Thyroid gland (tissue), 4 donors: ENCODE results near the gene PALS1. TPM values are rescaled to one million over a fixed set of nuclear protein-coding genes. Genes with fewer than 3 reads are reported as not detected.

Source experiments
- DNase-seq, 2 donors: peaks; one replicate each; pipeline ENCODE4 v3.0.0-alpha.2; 2019
- H3K27ac ChIP-seq, 3 donors: fragments of 200-600 bp; sonication (generic); 1 replicate in 2 of 3; 2 replicates in 1 of 3; pipeline ENCODE4 v1.5.1; 2016 to 2019; ENCODE audit warnings: mild to moderate bottlenecking in 1 of 3, moderate library complexity in 1 of 3
- H3K27me3 ChIP-seq: fragments of 200-600 bp; sonication (generic); one replicate; pipeline ENCODE4 v1.5.1; 2019
- H3K36me3 ChIP-seq, 2 donors: fragments of 200-600 bp; sonication (generic); one replicate each; pipeline ENCODE4 v1.5.1; 2016 to 2019
- H3K4me1 ChIP-seq, 2 donors: fragments of 200-600 bp; sonication (generic); one replicate each; pipeline ENCODE4 v1.5.1; 2017 to 2019
- H3K4me3 ChIP-seq, 3 donors: fragments of 200-600 bp; sonication (generic); replicated peaks in 1 of 3; 1 replicate in 2 of 3; 2 replicates in 1 of 3; pipeline ENCODE4 v1.5.1; 2016; ENCODE audit warnings: mild to moderate bottlenecking in 1 of 3
- H3K9me3 ChIP-seq: fragments of 200-600 bp; sonication (generic); one replicate; pipeline ENCODE4 v1.5.1; 2017
- POLR2A ChIP-seq, 2 donors: fragments of 450-650 bp; IDR thresholded peaks; one replicate each; pipeline ENCODE4 v1.6.1; 2017; ENCODE audit warnings: antibody characterized with exemption in 2 of 2, mild to moderate bottlenecking in 2 of 2, moderate library complexity in 1 of 2
- WGBS, 2 donors: methylation state at CpG; one replicate each; pipeline ENCODE4 v1.1.5; 2017; 5-methylcytosine and 5-hydroxymethylcytosine counted together
- intact Hi-C: fragments of 100-400 bp; cut with DNase I; formaldehyde crosslinking; loops from one replicate; pipeline ENCODE4 v1.15.1; 2023
- total RNA-seq, 4 donors: library from RNA; depleted of rRNA; stranded (reverse); fragments of >200 nt; gene quantifications; one replicate each; pipeline ENCODE4 v1.2.3, GENCODE V29; 2016
- TF ChIP-seq, protein P1 (sequence below), 6 experiments: fragments of 200-600 bp in 3 of 6; fragments of 450-650 bp in 3 of 6; sonication (generic) in 3 of 6; IDR thresholded peaks; one replicate each; pipeline ENCODE4 v1.5.1; 2016 to 2019; ENCODE audit warnings: antibody characterized with exemption in 6 of 6, mild to moderate bottlenecking in 2 of 6, inconsistent platforms in 1 of 6, moderate library complexity in 1 of 6

PALS1 gene
- total RNA-seq, result 10 to 100 TPM; 62.6 to 88.4 (median 77.5) TPM

DNA sequence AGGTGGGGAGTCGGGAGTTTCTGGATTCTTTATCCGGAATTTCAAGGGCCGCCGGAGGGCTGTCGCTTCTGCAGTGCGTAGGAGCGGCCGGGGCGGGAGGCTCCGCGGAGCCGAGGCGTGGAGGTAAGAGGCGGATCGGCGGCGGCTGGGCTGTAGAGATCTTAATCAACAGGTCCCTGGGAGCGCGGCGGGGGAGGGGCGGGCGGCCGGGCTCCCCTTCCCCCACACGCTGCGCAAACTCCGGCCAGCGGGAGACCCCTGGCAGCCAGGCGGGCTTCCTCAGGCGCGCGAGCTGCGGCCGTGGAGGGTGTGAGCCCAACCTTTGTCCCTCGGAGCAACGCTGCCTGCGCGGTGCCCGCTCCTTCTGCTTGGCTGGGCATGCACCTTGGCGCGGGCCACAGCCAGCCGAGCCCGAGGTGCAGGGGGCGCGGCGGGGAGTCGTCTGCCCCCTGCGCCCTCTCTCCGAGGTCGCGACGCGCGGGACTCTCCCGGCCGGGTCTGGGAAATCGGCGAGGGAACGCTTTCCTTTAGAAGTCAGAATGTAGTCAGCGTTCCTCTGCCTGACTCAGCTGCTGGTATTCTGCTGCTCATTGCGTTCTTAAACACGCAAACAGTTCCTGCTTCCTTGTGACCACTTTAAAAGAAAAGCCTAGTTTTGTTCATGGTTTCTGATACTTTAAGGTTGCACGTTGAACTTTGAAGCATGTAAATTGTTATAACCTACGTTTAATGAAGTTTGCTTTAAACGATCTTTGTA lies at the start of gene PALS1:
Gene PALS1, plus strand, starts transcription at position 25 of the 757 bp plus-strand sequence. CDS start 37,736 bp downstream, outside the sequence.
- peaks cover 5 to 19% of the 10 kb centered on the region in 2 donors for H3K4me1 ChIP-seq
- no peaks in the 10 kb centered on the region for H3K9me3 ChIP-seq
- intact Hi-C loops, result no loop called here
- TF ChIP-seq, protein P1, sequence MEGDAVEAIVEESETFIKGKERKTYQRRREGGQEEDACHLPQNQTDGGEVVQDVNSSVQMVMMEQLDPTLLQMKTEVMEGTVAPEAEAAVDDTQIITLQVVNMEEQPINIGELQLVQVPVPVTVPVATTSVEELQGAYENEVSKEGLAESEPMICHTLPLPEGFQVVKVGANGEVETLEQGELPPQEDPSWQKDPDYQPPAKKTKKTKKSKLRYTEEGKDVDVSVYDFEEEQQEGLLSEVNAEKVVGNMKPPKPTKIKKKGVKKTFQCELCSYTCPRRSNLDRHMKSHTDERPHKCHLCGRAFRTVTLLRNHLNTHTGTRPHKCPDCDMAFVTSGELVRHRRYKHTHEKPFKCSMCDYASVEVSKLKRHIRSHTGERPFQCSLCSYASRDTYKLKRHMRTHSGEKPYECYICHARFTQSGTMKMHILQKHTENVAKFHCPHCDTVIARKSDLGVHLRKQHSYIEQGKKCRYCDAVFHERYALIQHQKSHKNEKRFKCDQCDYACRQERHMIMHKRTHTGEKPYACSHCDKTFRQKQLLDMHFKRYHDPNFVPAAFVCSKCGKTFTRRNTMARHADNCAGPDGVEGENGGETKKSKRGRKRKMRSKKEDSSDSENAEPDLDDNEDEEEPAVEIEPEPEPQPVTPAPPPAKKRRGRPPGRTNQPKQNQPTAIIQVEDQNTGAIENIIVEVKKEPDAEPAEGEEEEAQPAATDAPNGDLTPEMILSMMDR (IDR thresholded peaks at IDR 0.05), result no peak
- peak; percentile 24 to 69 for TF ChIP-seq POLR2A (IDR thresholded peaks at IDR 0.05)
- no peak for DNase-seq
- no peaks in the 10 kb centered on the region for H3K27me3 ChIP-seq
- peak within 1 kb of the TSS; percentile 54 to 76 (median 70) for H3K4me3 ChIP-seq
- WGBS, 2 donors, result 0 to 1% methylated on average over 15 to 18 of the region's 64 CpGs
- no peaks in the 10 kb centered on the region for H3K36me3 ChIP-seq
- peak within 1 kb of the TSS; percentile 93 to 99 (median 99) for H3K27ac ChIP-seq

DNA sequence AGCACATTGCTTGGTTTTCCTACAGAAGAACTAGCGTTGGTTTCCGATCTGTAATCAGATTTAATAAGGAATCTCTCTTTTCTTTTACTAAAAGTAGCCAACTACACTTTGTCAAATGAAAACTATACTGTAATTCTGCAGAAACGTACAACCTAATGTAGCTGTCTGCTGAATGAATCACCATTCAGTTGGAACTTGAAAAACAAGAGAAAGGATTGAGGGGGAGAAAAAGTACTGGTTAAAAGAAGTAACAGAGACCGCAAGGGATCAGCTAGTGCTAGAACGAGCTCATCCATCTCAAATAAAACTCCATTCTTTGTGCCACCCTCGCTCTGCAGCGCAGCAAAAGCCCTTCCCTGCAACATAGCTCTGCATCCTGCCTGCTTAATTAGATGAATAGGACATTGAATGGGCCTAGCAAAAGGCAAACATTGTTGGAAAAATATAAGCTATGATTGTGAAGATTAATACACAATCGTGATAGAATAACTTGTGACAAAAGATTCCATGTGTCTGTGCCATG lies 49.4 kb upstream of the PALS1 start:
- intact Hi-C loops, result no loop called here
- TF ChIP-seq POLR2A (IDR thresholded peaks at IDR 0.05), result no peak
- TF ChIP-seq, protein P1 (IDR thresholded peaks at IDR 0.05), result no peak
- no peak for DNase-seq
- Histone ChIP-seq H3K4me1 (no peaks in the 10 kb centered on the region), H3K27me3 (no peaks in the 10 kb centered on the region), H3K27ac (no peak overlapping the region), H3K4me3 (no peak overlapping the region), H3K9me3 (no peaks in the 10 kb centered on the region), H3K36me3 (no peaks in the 10 kb centered on the region)
- WGBS, 2 donors, result 51 to 54% methylated on average over 8 of the region's 8 CpGs

DNA sequence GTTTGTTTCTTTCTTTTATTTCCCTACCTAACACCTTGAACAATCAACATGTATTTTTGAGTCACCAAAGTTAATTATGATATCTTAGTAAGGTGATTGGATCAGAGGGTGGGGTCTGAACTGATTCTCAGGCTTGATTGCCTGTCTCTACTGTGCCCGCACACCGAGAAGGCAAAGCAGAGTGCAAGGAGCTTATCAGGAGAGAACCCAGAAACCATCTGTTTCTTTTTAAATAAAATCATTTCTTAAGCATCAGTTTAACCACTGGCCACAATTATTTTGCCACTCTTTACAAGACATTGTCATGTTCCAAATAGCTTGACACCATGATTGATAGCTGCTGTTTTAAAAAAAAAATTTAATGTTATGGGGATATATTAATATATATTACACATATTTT lies 48.9 kb upstream of the PALS1 start:
- H3K36me3 ChIP-seq, result no peaks in the 10 kb centered on the region
- H3K9me3 ChIP-seq, result no peaks in the 10 kb centered on the region
- TF ChIP-seq, protein P1 (IDR thresholded peaks at IDR 0.05), result no peak
- no peak for TF ChIP-seq POLR2A (IDR thresholded peaks at IDR 0.05)
- WGBS, 2 donors, result 93 to 97% methylated on average over 2 of the region's 2 CpGs
- intact Hi-C loops, result no loop called here
- no peak for DNase-seq
- H3K27ac ChIP-seq, result no peak overlapping the region
- no peak overlapping the region for H3K4me3 ChIP-seq
- no peaks in the 10 kb centered on the region for H3K27me3 ChIP-seq
- H3K4me1 ChIP-seq, result no peaks in the 10 kb centered on the region

DNA sequence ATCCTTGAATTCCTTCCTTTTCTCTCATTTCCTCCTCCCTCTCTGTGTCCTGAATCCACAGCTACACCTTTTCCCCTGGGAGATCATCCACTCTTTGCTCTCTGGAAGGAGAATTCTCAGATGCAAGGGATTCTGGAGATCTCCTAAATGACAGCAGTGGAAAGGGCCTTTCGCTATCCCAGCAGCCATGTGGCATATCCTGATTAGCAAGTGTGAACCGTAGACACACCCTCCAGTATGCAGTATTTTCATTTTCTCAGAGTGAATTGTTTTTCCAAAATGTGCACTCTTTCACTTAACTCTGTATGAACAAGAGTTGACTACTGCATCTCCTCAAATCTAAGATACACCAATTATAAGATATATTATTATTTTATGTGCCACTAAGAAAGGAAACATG lies 46.0 kb upstream of the PALS1 start:
- H3K27ac ChIP-seq, result no peak overlapping the region
- TF ChIP-seq, protein P1 (IDR thresholded peaks at IDR 0.05), result no peak
- TF ChIP-seq POLR2A (IDR thresholded peaks at IDR 0.05), result no peak
- 80 to 81% methylated on average over 2 of the region's 2 CpGs for WGBS, 2 donors
- no peaks in the 10 kb centered on the region for H3K36me3 ChIP-seq
- H3K4me1 ChIP-seq, result no peaks in the 10 kb centered on the region
- H3K9me3 ChIP-seq, result no peaks in the 10 kb centered on the region
- intact Hi-C loops, result no loop called here
- no peak overlapping the region for H3K4me3 ChIP-seq
- DNase-seq, result no peak
- H3K27me3 ChIP-seq, result no peaks in the 10 kb centered on the region

DNA sequence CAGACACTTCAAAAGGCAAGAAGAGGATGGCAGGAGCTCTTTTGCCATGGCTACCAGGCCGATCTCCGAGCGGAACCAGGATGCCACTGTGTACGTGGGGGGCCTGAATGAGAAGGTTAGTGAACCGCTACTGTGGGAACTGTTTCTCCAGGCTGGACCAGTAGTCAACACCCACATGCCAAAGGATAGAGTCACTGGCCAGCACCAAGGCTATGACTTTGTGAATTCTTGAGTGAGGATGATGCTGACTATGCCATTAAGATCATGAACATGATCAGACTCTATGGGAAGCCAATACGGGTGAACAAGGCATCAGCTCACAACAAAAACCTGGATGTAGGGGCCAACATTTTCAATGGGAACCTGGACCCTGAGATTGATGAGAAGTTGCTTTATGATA lies 42.2 kb upstream of the PALS1 start:
- no peaks in the 10 kb centered on the region for H3K27me3 ChIP-seq
- H3K9me3 ChIP-seq, result no peaks in the 10 kb centered on the region
- no peak overlapping the region for H3K27ac ChIP-seq
- TF ChIP-seq, protein P1 (IDR thresholded peaks at IDR 0.05), result no peak
- TF ChIP-seq POLR2A (IDR thresholded peaks at IDR 0.05), result no peak
- no peak overlapping the region for H3K4me3 ChIP-seq
- no peaks in the 10 kb centered on the region for H3K4me1 ChIP-seq
- intact Hi-C loops, result no loop called here
- no peaks in the 10 kb centered on the region for H3K36me3 ChIP-seq
- no peak for DNase-seq
- WGBS, 2 donors, result 93 to 100% methylated on average over 6 of the region's 6 CpGs
